Renal pelvis (tissue), 4 donors: Measurements from ENCODE around the gene WDR45B. TPM values are rescaled to one million over a fixed set of nuclear protein-coding genes. Genes with fewer than 3 reads are reported as not detected.
"Not testable (repeated sequence)": the region's sequence is repeated elsewhere in the genome, so short reads cannot be mapped to it uniquely, and the experiment has no call there.

Experiments
- DNase-seq: peaks from one replicate; pipeline ENCODE4 v3.0.0-alpha.2; 2013
- polyA plus RNA-seq, 3 donors: library from polyadenylated mRNA; unstranded; fragments of 120-200 nt; gene quantifications; one replicate each; pipeline ENCODE4 v1.2.1, GENCODE V29; 2013; ENCODE audit not compliant: insufficient read length in 3 of 3

Gene WDR45B
- polyA plus RNA-seq, 3 donors: 93.5 to 98.7 (median 95.2) TPM

- DNase-seq: no peak
These were observed 59.7 kb downstream of the WDR45B start for GRCh38 chr17:82588266-82589175.

- no peak for DNase-seq
These were observed 60.8 kb downstream of the WDR45B start for GRCh38 chr17:82587234-82588086.

GRCh38 chr17:82586576-82587233 lies 61.5 kb downstream of the WDR45B start:
- no peak for DNase-seq

GRCh38 chr17:82585935-82586575 lies 62.2 kb downstream of the WDR45B start:
- not testable (repeated sequence) for DNase-seq

GRCh38 chr17:82583720-82584234 lies 64.5 kb downstream of the WDR45B start:
- peak; percentile 40 for DNase-seq

GRCh38 chr17:82582709-82583108 lies 65.5 kb downstream of the WDR45B start:
- DNase-seq: no peak

GRCh38 chr17:82582213-82582612 lies 66.0 kb downstream of the WDR45B start:
- DNase-seq: no peak

GRCh38 chr17:82579969-82580368 lies 68.3 kb downstream of the WDR45B start:
- DNase-seq: not testable (repeated sequence)

- DNase-seq: no peak
These were observed 70.9 kb downstream of the WDR45B start for GRCh38 chr17:82577300-82577699.

GRCh38 chr17:82575581-82576221 lies 72.5 kb downstream of the WDR45B start:
- DNase-seq: not testable (repeated sequence)

GRCh38 chr17:82574041-82574440 lies 74.2 kb downstream of the WDR45B start:
- peak; percentile 71 for DNase-seq

- no peak for DNase-seq
These were observed 76.4 kb downstream of the WDR45B start for GRCh38 chr17:82571855-82572254.

GRCh38 chr17:82570277-82570676 lies 78.0 kb downstream of the WDR45B start:
- DNase-seq: peak; percentile 57

GRCh38 chr17:82569621-82570020 lies 78.6 kb downstream of the WDR45B start:
- DNase-seq: no peak

GRCh38 chr17:82568997-82569393 lies 79.2 kb downstream of the WDR45B start:
- DNase-seq: no peak

GRCh38 chr17:82567286-82567685 lies 81.0 kb downstream of the WDR45B start:
- DNase-seq: no peak

- DNase-seq: no peak
These were observed 81.9 kb downstream of the WDR45B start for GRCh38 chr17:82566129-82566960.

- DNase-seq: no peak
These were observed 82.7 kb downstream of the WDR45B start for GRCh38 chr17:82565551-82565950.
